Astrocyte of the spinal cord (primary cell): ENCODE measurements around the gene SLC22A8.
"Not testable (repeated sequence)": the region's sequence is repeated elsewhere in the genome, so short reads cannot be mapped to it uniquely, and the experiment has no call there.

Experiments
- DNase-seq: peaks from one replicate; pipeline ENCODE4 v3.0.0; 2011; ENCODE audit warnings: low read depth, low spot score
- H3K4me3 ChIP-seq: 2 replicates; pipeline ENCODE4 v1.5.1; 2011; ENCODE audit warnings: low read depth, mild to moderate bottlenecking, low read length, moderate library complexity
- CTCF ChIP-seq: IDR thresholded peaks from 2 replicates; pipeline ENCODE4 v1.5.1; 2012; ENCODE audit warnings: low read depth, mild to moderate bottlenecking, low read length, inconsistent platforms
- in situ Hi-C: cut with HindIII; loops from 2 replicates; pipeline ENCODE4 v1.10.0; 2017; ENCODE audit warnings: low sequenced_read_pairs

SLC22A8 gene

GRCh38 chr11:62948765-62949320 lies 66.8 kb downstream of the SLC22A8 start:
- H3K4me3 ChIP-seq, result no peak overlapping the region
- in situ Hi-C loops, result no loop called here
- no peak for DNase-seq
- no peak for TF ChIP-seq CTCF

- H3K4me3 ChIP-seq, in situ Hi-C loops, DNase-seq: not testable (repeated sequence)
Measured at GRCh38 chr11:62945538-62945937, 70.1 kb downstream of the SLC22A8 start.
